Raji (cell line): Measurements from ENCODE around the gene AGK.

Source experiments
- POLR2A ChIP-seq: IDR thresholded peaks from 2 replicates; pipeline ENCODE4 v1.6.1; 2011; ENCODE audit warnings: low read depth, low read length, control low read depth; ENCODE audit not compliant: insufficient read depth

Gene AGK

DNA sequence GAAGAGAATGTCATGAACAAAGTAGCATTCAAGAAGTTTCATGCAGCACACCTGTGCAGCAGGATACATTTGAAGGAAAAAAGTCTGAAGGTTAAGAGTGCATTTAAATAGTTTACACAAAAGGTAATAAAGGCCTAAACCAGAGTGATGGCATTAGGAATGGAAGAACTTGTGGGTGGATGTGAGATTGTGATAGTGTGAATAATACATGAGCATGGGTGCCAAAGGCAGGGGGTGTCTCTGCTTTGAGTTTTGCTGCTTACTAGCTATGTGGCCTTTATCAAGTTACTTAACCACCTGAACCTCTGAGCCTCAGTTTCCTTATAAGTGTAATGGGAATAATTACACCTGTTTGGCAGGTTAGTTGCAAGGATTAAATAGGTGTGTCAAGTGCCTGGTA is 21.0 kb downstream of the AGK start:
- no peak for TF ChIP-seq POLR2A

DNA sequence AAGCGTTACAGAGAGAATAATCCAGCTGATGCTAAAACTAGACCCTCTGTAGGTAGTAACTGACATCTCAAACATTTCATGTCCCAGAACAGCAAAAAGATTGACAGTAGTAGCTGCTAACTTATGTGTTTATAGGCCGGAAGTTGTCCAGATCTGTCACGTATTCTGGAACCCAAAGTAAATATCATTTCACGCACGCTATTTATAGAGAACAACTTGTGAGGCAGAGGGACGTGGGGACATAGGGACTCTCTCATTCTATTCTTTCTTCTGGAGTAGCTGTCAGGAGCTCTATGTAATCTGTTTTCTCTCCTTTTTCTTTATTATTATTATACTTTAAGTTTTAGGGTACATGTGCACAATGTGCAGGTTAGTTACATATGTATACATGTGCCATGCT is 22.3 kb downstream of the AGK start:
- TF ChIP-seq POLR2A: no peak

DNA sequence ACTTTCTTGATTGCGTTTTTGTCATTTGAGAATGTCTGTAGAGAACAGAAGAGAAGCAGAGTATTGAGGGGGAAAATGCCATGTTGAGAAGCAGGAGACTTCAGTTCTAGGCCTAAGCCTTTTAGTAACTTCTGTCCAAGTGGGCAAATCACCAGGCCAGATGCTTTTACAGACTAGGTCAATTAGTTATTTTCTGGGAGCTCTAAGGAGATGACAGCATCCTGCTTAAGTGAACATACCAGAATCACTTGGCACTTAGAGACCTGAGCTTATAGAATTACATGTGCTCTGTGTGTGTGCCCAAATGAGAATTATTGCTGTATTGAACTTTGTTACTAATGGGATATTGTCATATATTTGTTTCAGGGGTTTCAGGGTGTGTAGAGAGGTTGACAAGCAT is 24.0 kb downstream of the AGK start:
- TF ChIP-seq POLR2A: no peak

DNA sequence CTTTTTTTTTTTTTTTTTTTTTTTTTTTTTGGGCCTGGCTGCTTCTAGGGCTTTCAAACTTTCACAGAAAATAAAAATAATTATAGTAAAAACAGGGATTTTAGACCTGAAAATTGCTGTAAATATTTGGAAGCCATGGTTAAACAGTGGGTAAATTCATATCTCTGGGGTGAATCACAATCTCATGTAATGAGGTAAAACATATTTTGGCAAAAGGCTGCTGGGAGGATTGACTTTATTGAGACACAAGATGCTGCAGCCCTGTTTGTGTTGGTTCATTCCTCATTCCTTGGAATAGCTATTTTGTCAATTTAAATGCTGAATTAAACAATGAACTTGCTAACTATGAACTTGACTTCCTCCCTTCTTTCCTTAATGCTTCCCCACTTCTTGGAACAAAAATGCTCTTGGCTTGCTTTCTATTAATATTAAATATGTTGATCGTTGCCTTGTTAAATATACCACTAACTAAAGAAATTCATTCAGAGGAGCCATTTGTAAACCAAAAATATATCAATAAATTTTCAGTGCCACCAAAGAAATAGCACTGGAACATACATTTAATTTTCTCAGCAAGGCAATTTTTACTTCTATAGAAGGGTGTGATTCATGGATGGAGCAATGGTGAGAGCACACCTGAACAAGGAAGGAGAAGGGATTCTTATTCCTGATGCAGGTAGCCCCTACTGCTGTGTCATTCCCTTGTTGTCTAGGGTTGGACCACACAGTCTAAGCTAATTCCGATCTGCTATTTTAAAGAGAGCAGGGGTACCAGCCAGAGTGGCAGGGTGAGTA is 24.6 kb downstream of the AGK start:
- no peak for TF ChIP-seq POLR2A

DNA sequence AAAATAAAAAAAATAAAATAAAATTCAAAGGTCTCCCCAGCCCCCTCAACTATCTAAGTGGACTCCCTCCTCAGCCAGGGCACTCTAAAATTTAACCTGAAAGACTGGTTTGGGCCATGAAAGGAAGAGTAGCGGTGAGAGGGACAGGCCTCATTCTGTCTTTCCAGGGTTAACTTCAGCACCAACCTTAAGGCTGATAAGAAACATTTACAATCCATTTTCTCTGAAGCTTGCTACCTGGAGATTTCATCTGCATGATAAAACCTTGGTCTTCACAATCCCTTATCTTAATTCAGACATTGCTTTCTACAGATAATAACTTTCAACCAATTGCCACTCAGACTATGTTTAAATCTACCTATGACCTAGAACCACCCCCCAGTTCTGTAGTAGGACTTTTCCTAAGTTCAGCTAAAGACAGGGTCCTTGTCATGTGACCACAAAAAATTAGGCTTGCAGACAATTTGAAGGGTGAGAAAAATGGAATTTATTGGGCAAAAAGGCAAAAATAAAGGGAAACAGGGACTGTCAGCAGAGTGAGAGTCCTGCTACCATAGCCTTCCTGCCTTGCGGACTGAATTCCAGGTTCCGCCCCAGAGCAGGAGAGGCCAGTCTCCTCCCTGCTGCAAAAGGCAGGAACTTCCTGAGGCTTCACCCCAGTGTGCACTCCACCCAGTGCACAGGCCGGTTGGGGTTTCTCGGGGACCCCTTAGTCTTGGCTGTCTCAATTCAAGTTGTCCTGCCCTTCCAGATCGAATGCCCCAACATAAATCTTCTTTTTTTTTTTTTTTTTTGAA is 26.0 kb downstream of the AGK start:
- no peak for TF ChIP-seq POLR2A

DNA sequence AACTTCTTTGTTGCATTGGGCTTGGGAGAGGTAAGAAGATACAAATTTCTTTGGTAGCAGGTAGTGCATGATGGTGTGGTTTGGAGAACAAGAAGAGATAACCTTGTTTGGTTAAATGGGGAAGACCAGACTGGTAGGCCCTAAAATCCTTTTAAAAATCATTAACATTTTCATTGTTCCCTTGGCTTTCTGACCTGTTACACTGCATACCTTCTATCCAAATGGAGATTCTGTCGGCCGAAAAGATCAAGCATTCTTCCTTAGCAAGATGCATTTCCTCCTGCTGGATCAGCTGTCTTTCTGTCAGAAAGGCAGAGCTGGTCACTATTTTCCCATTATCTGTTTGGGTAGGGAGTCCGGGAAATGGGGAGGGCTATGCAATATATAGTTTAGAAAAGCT is 33.7 kb downstream of the AGK start:
- TF ChIP-seq POLR2A: no peak

DNA sequence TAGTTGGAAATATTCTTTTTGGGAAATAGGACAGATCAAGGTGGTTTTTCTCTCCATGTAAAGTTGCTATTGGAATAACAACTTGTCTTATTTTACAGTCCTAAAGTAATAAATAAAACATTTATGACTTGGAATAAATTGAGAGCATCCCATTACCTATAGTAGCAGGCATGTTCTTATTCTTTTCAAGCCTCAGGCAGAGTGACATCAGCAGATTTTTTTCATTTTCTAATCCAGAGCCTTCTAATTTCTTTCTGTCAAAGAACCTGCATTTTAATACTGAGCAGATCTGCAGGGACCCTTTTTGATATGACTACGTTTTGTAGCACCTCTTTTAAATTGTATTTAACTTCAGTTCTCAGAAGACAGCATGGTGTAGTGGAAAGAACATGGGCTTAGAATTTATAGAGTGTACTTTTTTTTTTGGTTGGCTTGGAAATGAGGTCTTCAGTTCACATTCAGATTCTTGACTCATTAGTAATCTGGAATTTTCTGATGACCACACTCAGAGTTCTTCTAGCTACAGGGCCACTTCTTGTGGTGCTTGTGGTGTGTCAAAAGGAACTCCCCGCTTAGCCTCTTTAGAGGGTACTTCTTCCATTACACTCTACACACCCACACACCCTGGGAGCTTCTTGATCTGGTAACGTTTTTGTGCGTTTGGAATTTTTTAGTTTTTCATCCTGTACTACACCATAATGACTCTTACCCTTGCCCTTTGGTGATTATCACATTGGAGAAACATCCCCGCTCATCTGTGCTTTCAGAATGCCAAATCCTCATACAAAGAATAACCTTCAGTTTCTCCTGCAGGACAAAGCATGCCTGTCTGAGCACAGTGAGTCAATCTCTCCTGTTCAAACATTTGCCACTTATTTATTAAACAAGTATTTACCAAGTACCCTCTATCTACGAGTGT is 34.6 kb downstream of the AGK start:
- TF ChIP-seq POLR2A: no peak

DNA sequence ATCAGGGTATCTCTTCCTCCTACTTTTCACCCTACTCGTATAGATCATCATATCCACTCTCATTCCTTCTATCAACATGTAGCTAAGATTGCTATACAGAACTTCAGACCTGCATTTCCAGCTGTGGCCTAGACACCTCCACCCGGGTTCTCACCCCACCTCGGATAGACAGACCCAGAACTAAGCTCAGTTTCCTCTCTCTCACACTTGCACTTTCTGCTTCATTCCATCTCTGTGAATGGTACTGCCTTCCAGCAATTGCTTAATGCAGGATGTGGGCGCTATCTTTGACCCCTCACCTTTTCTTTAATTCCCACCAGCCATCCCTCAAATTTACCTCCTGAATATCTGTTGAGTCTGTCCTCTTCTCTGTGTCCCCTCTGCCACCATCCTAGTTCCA is 35.7 kb downstream of the AGK start:
- TF ChIP-seq POLR2A: no peak

DNA sequence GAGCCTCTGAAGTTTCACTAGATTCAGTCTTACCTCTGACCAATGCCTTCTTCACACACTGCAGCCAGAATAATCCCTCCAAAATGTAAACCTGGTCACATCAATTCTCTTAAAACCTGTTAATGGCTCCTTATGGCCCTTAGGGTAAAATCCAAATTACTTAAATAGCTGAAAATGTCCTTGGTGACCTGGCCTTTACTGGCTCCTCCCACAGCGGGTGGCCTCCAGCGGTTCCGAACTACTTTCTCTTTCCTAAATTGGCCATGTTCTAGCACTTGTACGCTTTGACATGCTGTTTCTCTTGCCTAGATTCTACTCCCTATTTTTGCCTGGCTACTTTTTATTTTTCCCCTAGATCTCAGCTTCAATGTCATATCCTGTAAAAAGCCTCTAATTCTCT is 36.1 kb downstream of the AGK start:
- TF ChIP-seq POLR2A: no peak

DNA sequence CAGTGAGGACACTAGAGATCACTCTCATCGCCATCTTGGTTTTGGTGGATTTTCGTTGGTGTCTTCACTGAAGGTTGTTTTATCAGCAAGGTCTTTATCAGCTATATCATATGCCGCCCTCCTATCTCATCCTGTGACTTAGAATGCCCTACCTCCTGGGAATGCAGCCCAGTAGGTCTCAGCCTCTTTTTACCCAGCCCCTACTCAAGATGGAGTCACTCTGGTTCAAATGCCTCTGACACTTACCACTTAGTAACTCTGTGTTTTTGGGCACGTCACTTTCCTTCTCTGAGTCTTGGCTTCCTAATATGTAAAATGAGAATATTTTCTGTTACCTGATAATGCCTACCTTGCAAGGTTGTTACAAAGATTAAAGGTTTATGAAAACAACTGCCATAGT is 37.7 kb downstream of the AGK start:
- no peak for TF ChIP-seq POLR2A

DNA sequence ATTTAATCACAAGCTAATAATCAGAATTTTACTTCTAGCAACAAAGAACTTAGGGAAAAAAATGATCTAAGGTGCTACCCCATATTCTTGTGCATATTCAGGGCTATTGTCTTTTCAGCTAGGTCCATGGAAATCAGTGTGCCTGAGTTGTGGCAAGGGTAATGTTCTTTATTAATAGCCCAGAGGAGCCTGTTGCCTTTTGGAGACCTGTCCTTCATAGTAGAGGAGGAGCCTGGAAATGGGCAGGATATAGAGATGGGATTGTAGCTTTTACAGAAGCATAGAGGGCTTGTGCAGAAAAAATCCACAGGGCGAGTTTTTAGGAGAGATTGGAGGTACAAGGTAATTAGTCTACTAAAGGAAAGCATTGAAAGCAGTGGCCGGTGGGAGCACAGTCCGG is 38.9 kb downstream of the AGK start:
- TF ChIP-seq POLR2A: no peak

DNA sequence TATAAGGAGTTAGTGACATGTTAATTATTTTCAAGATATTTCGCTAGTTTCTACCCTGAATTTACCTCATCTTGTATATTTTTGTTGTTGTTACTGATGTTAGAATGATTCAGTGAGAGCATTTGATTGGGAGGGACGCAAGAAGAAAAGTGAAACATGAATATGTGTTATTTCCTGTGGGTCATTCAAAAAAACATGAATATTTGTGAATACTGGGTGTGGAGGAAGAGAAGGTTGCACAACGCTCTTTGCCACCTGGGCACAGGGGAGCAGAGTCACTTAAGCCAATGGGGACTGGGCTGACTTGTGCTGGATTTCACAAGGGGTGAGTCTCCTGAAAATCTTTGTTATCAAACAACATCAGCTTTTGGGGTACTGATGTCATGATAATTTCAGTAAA is 39.5 kb downstream of the AGK start:
- no peak for TF ChIP-seq POLR2A

DNA sequence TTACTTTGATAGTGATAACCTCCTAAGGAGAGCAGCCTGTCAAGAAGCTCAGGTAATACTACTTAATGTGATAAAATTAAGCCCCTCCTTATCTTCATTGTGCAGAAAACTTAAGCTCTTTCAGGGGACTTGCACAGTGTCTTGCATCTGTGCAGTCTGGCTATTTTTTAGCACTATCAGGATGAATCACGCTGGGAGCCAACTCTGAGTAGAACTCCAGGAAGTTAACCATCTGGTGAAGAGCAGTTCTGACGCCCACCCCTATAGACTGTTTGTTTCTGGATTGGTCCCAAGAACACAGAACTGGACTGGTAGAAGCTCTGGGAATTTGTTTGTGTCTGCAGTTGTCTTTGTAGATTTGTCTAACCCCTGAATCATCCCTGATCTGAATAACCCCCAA is 41.9 kb downstream of the AGK start:
- TF ChIP-seq POLR2A: no peak

DNA sequence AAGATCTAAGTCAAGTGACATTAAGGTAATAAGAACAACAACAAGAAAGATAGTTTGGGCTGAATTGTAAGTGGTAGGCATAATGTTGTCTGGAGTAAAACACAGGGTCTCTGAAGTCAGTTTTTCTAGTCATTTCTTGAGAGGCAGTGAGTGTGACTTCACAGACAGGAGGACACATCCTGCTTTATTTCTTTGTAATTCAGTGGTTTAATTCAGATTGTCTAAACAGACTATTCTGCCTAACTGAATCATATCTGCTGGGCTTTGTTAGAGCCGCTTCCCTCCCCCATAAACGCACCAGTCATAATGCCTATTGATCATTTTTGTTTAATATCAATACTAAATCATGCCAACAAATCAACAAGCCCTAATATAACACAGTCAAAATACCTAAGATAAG is 46.8 kb downstream of the AGK start:
- no peak for TF ChIP-seq POLR2A

DNA sequence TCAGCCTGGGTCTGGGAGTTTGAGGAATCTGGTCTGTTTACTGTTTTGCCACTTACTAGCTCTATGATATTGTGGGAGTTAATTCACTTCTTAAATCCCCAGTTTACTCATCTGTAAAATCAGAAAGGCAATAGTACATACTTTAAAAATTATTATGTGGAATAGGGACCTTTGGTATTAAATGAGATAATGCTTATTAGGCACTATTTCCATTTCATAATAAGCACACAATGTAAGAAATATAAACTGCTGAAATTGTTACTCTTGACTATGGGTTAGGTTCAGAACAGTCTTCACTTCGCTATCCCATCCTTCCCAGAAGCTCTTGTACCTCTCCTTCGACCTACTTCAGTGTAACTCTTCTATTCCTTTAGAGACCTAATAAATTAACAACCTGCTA is 47.2 kb downstream of the AGK start:
- no peak for TF ChIP-seq POLR2A
